CD4-positive, alpha-beta T cell treated with Interleukin-10 for 1 hour (primary cell): Measurements from ENCODE around the gene INTS11.
A peak's percentile ranks its signal among the peaks of the same experiment; 100 is the strongest.

Source experiments
- DNase-seq: peaks from one replicate; pipeline ENCODE4 v3.0.0-alpha.2; 2020

INTS11 gene

GRCh38 chr1:1312450-1313314 is 11.8 kb downstream of the INTS11 start:
- DNase-seq = no peak

DNA sequence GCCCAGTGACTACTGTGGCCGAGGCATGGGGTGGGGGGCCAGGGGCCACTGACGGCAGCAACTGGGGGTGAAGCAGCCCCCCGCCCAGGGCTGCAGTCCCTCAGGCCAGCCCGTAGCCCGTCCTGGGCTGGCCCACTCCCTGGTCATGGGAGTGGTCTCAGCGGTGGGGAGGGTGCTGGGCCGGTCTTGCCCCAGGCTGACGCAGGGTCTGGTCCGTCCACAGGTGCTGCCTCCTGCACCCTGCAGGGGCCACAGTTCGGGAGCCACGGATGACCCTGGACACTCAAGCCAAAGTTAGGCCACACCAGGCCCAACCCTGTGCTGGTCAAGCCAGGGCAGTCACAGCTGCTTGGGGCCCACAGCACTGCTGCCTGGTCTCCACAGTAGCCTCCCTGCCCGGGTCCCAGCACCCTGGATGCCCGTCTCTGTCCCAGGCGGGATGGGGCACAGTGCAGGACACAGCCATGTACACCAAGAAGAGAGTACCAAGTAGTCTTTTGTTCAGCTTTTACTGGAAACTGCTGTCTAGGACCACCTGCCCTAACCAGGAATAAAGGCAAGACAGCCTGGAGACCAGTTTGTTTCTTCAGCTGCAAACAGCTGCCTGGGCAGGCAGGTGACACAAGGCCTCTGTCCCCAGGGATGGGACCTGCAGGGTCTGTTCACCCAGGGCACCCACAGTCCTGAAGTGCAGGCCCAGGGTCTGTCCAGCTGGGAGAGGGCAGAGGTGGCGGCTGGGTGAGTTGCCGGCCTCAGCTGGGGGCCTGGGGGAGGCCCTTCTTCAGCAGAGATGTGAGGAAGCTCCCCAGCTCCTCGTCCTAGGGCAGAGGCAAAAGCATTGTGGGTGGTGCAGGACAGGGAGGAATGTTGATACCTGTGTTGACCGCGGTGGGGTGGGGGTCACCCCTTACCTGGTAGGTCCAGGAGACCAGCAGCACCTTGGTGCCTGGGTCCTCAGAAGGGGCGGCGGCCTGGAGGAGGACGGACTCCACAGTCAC is 13.1 kb downstream of the INTS11 start:
- no peak for DNase-seq

GRCh38 chr1:1310476-1311053 is 13.9 kb downstream of the INTS11 start:
- DNase-seq = no peak

DNA sequence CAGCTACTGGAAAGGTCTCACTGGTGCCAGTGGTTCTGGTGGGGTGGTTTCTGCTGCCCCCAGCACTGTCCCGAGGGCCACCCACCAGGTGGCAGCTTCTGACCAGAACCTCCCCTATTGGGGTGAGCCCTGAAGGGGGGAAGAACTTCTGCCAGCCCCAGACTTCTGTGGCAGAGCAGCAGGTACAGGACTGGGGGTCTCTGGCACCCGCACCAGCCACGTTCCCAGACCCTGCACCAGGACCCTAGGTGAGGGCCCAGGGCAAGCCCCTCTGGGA is 14.4 kb downstream of the INTS11 start:
- DNase-seq = no peak

DNA sequence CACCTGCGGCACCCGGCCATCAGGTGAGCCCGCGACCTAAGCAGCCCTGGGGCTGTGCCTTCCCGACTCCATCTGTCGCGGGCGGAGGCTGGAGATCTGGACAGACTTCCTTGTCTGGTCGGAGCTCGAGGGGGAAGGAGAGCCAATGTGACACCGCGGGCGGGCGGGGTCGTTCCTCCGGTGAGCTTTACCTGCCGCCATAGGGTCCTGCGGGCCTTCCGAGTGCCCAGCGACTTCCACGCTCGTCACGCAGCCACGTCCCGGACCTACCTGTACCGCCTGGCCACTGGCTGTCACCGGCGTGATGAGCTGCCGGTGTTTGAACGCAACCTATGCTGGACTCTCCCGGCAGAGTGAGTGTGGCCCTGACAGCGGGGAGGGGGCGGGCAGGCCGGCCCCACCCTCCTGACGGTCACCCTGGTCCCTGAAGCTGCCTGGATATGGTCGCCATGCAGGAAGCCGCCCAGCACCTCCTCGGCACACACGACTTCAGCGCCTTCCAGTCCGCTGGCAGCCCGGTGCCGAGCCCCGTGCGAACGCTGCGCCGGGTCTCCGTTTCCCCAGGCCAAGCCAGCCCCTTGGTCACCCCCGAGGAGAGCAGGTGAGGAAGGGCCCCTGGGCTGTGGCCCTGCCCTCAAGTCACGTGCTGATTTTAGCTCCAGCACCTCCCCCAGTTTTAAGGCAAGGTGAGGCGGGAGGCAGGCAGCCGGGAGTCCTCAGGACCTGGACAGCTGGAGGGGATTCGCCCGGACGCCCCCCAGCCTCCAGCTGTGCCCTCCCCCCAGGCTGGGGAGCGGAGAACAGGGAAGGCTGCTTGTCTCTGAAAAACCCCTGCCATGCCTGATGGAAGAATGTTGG is 15.0 kb downstream of the INTS11 start:
- no peak for DNase-seq

DNA sequence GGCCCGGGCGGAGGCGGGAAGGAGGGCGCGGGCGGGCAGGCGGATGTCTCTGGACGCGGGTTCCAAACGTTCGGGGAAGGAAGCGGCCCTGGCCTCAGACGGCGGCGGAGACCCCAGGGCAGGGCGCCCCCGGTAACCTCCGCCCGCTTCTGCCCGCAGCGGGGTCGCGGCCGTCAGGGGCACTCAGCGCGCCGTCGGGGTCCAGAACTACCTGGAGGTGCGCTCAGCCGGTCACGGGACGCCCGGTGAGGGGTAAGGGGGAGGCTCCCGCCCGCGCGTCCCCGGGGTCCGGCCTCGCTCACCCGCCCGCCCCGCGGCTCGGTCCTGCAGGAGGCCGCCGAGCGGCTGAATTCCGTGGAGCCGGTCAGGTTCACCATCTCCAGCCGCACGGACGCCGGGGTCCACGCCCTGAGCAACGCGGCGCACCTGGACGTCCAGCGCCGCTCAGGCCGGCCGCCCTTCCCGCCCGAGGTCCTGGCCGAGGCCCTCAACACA is 15.7 kb downstream of the INTS11 start:
- DNase-seq = no peak

DNA sequence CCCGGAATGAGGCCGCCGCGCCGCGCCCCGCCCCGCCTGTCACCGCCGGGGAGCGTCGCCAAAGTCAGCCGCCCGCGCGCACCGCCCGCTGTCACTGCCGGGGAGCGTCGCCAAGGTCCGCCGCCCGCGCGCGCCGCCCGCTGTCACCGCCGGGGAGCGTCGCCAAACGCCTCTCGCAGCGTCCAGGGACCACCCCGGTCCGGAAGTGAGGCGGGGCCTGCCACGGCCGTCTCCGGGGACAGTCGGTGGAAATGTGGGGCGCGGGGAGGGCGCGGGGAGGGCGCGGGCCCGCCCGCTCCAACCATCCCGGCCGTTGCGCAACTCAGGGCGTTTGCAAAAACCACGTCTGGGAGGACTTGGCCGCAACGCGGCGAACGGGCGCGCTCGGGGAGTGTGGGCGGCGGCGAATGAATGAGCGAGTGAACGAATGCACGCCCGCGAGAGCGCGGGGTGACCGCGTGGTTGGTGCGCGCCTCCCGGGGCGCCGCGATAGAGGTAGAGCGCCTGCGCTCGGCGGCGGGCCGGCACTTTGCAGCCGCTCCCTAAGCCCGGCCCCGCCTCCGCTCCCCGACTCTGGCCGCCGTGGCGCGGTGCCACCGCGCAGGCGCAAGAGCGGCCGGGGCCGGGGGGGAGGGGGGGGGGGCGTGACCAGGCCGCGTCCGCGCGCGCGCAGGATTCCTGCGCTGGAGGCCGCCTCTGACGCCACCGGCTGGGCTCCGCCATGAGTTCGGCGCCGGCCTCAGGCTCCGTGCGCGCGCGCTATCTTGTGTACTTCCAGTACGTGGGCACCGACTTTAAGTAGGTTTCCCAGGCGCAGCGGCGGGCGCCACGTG is 16.3 kb downstream of the INTS11 start, which contains the start of the genes ACAP3 and PUSL1:
TSS of gene ACAP3 (minus strand) at position 8 of the 833 bp plus-strand sequence. CDS start 115 bp downstream, outside the sequence.
TSS of gene PUSL1 (plus strand) at position 675 of the 833 bp plus-strand sequence. CDS start at position 722, 47 bp downstream.
- DNase-seq = peak; percentile 91

DNA sequence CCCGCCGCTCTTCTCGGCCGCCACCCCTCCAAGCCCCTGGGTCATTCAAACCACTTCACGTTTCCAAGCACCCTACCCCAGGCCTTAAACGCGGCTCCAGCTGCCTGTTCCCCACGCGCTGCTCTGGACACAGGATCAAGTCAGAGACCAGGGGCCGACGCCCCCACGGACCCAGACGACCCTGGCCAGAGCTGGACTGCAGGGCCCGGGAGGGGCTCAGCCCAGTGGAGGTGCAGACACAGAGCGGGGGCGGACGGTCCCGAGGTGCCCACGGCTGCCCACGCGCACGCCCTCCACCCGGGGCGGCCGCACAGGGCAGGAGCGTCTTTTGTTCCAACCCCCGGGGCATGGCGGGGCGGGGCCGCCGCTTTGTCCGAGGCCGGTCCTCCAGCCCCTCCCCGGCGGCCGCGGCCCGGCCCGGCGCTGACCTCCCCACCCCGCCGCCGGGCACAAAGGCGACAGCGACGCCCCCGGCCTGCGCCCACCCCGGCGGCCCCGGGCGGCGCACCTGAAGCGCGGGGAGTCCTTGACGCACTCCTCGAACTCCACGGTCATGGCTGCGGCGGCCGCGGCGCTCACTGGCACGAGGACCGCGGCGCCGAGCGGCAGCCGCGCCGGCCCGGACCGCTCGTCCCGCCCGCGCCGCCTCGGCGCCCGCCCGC is 17.1 kb downstream of the INTS11 start:
- DNase-seq = no peak

DNA sequence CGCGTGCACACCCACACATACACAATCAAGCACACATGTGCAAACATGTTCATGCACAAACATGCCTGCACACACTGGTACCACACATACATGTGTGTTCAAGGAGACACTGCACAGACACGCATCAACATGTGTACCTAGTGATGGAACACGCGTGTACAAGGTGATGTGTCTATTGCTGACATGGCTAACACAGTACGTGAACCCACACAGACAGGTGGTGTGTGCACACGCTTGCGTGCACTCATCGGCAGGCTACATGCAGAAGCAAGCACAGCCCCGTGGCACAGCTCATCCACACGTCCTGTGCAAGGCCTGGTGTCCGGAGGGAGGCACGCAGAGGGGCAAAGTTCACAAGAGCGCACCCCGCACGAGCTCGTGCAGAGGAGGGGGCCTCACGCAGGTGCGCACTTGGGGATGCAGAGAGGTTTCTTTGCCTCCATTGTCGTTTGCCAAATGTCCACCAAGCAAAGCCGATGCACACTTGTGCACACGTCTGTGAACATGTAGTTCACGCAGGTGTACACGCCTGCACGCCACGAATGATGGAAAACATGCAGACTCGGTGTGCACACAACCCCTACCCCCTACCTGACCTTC is 17.7 kb downstream of the INTS11 start:
- DNase-seq = no peak

DNA sequence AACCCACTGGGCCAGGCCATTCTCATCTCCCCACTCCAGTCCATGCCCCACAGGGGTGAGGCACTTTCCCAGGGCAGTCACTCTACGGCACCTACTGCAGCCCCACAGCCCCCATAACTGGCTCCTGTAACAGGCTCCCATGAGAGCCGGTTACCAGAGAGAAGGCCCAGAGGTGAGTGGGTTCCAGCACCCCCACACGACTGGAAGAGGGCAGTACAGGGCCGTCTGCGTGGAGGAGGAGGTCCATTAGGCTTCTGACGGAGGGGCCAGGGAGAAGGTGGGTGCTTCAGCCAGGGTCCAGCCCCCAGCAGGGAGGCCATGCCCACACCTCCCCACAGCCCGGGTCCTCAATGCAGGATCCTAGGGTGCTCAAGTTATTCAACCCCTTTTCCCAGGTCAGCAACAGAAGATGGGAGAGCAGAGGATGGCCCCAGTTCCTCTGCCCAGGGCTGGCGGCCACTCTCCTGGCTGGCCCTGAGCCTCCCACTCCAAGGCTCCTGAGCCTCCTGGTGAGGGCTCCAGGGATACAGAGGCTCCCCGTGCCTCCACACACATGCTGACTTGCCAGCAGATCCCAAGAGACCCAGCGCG is 18.3 kb downstream of the INTS11 start:
- no peak for DNase-seq

DNA sequence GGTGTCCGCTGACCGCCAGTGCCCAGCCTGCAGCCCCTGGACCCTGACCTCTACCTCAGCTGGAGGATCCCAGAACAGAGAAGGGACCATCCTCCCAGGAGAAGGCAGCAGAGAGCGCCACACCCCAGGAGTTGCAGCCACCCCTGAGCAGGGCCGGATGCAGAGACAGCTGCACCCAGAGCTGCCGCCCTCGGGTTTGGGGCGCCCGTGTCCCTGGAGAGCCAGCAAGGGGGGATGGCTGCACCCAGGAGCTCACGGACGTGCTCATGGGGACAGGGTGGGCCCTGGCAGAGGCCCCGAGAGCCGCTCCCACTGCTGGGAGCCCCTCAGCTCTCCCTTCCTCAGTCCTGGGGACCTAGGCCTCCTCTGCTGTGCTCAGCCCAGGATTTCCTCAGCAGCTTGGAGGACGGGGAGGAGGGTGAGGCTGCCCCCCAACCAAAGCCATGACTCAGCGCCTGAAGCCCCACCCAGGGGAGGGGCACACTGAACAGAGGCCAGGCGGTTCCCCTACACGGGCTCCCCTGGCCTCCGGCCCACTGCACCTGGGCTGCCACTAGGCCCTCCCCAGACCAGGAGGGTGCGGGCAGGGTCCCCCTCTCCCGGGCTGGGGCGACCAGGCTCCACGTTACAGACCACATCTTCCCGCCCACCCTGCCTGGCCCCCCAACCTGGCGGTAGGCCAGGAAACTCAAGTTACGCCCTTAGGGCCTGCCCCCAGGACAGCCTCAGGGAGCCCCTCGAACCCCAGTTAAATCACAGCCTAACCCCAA is 19.0 kb downstream of the INTS11 start:
- DNase-seq = peak; percentile 69

GRCh38 chr1:1304331-1305299 is 19.8 kb downstream of the INTS11 start:
- DNase-seq = no peak

- no peak for DNase-seq
Measured at GRCh38 chr1:1303736-1304135, 20.7 kb downstream of the INTS11 start.

GRCh38 chr1:1302951-1303509 is 21.4 kb downstream of the INTS11 start:
- no peak for DNase-seq

GRCh38 chr1:1302006-1302430 is 22.4 kb downstream of the INTS11 start:
- no peak for DNase-seq

- no peak for DNase-seq
Measured at GRCh38 chr1:1300352-1300739, 24.1 kb downstream of the INTS11 start.

- DNase-seq = peak; percentile 35
Measured at GRCh38 chr1:1299686-1300351, 24.6 kb downstream of the INTS11 start.
